ENCODE results near the gene MRTFB.

DNA sequence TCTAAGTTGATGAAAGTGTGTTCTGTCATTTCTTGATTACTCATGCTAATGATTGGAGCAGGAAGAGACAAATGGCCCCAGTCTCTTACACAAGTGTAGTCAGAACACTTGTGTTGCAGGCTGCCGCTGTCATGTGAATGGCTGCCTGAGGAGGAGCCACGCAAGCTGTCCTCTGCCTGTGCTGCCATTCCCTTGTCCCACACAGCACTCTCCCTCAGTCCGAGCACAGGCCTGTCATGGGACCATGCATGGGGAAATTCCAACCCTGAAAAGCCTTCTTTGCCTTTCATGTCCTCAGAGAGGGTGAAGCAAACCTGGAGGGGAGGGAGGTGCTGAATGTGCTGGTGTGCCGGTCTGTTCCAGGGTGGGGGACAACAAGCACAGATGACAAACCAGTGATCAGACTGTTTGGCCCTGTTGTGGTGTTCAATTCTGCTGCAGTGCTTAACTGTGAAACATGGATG is 109.4 kb downstream of the MRTFB start:
- TF ChIP-seq, protein P1, sequence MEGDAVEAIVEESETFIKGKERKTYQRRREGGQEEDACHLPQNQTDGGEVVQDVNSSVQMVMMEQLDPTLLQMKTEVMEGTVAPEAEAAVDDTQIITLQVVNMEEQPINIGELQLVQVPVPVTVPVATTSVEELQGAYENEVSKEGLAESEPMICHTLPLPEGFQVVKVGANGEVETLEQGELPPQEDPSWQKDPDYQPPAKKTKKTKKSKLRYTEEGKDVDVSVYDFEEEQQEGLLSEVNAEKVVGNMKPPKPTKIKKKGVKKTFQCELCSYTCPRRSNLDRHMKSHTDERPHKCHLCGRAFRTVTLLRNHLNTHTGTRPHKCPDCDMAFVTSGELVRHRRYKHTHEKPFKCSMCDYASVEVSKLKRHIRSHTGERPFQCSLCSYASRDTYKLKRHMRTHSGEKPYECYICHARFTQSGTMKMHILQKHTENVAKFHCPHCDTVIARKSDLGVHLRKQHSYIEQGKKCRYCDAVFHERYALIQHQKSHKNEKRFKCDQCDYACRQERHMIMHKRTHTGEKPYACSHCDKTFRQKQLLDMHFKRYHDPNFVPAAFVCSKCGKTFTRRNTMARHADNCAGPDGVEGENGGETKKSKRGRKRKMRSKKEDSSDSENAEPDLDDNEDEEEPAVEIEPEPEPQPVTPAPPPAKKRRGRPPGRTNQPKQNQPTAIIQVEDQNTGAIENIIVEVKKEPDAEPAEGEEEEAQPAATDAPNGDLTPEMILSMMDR (conservative IDR thresholded peaks at IDR 0.05; ENCODE audit: low read depth, low read length), result no peak
- no peak for TF ChIP-seq EZH2 (IDR thresholded peaks at IDR 0.05; ENCODE audit: borderline replicate concordance, low read depth, low read length, poor library complexity, severe bottlenecking)
